Left renal cortex interstitium (tissue), 4 donors: Measurements from ENCODE around the gene SPTBN1. TPM values are rescaled to one million over a fixed set of nuclear protein-coding genes. Genes with fewer than 3 reads are reported as not detected.
"Not testable (repeated sequence)": the region's sequence is repeated elsewhere in the genome, so short reads cannot be mapped to it uniquely, and the experiment has no call there.

Experiments used
- DNase-seq, 4 donors: peaks; one replicate each; pipeline ENCODE4 v3.0.0-alpha.2; 2013; ENCODE audit warnings: low read depth in 4 of 4, low spot score in 2 of 4, missing footprints in 1 of 4
- polyA plus RNA-seq, 4 donors: library from polyadenylated mRNA; unstranded; fragments of 120-200 nt; gene quantifications; one replicate each; pipeline ENCODE4 v1.2.1, GENCODE V29; 2013; ENCODE audit not compliant: insufficient read length in 4 of 4

The SPTBN1 gene
- polyA plus RNA-seq, 4 donors: 215 to 262 (median 233) TPM

DNA sequence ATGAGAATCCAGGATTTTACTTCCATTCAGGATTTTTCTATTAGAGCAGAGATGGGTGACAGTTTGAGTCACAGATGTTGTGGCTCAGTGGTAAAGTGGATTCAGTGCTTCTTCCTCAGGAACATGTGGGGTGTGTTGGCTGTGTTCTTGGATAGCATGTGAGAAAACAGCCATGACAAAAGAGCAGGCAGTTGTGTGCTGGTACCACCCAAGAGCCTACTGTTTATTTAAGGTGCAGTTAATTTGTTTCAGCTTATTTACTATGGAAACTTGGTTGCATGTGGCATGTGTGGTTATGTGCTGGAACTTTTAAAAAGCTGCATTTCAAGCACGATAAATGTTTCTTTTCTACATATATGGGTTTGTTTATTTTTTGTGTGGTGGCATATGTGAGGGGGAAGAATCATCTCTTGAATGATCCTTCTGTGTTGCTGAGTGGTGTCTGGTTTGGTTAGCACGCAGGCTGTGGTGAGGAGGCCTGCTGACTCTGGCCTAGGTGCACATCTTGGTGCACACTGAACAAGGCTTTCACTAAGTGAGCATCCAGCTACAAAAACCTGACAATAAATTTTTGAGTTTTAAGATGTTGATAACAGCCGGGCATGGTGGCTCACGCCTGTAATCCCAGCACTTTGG is 67.3 kb downstream of the SPTBN1 start:
- no peak for DNase-seq

DNA sequence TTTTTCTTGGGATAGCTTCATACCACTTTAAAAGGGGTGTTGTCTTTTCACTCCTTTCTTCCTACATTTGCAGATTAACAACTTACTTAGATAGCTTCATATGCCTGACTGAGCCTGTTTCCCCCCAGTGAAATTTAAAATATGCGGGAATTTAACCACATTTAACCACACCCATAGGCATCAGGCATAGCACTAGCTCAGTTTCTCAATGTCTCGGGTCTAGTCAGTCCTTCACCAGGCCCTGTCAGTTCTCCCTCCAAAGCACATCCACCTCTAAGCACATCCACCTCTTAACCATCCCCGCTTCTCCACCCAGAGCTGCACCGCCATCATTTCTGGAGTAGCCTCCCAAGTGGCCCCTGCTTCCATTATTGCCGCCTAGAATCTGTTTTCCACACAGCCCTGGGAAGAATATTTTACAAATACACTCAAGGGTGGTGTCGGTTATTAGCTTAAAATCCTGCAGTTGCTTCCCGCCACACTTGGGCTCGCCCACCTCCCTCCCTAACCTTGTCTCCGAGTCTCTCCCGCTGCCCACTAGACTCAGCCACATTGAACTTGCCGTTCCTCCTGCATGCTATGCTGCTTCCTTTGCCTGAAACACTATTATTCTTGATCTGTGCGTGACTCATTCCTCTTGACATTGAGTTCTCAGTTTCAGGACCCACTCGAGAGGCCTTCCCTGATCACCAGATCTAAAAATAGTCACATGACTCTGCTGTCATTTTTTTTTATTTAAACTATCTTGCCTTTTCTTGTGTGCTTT is 68.3 kb downstream of the SPTBN1 start:
- no peak for DNase-seq

DNA sequence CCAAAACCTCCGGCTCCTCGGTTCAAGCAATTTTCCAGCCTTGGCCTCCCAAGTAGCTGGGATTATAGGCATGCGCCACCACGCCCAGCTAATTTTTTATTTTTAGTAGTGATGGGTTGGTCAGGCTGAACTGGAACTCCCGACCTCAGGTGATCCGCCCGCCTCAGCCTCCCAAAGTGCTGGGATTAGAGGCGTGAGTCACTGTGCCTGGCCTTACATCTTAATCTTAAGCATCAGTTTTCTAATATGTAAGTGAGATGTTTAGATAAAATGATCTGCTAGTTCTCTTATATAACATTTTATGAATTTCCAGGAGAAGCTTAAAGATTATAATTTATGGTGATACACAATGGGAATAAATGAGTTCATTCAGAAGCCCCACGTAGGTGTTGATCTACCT is 69.2 kb downstream of the SPTBN1 start:
- DNase-seq: no peak

DNA sequence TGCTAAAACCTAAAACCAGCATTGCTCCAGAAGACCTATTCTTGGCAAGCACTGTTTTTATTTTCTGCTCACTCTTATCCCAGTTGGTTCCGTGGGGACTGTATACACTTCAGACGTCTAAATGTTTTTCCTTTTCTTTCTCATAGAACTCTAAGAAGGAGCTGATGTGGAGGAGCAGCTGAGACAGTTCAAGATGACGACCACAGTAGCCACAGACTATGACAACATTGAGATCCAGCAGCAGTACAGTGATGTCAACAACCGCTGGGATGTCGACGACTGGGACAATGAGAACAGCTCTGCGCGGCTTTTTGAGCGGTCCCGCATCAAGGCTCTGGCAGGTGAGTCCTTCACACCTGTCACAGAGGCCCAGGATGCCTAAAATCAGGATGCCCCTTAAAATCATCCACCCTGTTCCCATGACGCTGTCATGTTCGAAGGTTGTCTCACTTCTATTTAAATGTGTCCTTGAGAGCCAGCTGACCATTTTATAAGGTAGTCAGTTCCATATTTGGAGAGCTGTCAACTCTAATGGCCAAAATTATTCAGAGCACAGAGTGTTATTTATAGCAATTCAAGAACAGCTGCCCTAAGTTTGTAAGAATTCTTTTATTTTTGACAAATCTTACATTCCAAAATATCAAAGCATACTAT is 70.2 kb downstream of the SPTBN1 start:
- DNase-seq: no peak

DNA sequence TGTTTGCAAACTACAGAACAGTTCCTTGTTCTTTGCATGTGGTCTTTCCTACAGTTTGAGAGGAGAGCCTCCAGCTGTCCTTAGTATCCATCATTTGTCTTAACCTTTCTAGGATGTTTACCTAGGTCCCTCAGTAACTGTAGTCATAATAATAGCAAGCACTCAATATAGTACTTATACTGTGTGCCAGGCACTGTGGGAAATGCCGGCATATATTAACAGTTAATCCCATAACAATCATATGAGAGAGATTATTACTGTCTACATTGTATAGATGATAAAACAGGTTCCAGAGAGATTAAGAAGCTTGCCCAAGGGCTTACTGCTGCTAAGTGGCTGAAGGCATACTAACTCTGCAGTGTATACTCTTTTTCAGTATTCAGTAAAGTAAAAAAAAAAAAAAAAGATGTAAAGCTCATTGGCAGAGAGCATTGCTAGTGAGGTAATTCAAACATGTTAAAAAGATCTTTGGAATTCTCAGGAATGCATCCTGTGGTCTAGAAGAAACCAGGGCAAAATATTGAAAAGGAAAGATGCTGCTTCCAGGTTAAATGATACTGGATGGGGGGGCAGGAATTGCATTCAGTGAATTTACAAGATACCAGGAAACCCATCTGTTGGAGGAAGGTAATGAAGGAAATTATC is 72.3 kb downstream of the SPTBN1 start:
- no peak for DNase-seq

DNA sequence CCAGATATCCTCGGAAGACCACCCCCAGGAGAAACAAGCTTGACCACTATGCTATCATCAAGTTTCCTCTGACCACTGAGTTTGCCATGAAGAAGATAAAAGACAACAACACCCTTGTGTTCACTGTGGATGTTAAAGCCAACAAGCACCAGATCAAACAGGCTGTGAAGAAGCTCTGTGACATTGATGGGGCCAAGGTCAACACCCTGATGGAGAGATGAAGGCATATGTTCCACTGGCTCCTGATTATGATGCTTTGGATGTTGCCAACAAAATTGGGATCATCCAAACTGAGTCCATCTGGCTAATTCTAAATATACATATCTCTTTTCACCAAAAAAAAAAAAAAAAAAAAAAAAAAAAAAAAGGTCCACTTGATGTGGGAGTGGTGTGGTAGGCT is 73.4 kb downstream of the SPTBN1 start:
- DNase-seq: not testable (repeated sequence)

DNA sequence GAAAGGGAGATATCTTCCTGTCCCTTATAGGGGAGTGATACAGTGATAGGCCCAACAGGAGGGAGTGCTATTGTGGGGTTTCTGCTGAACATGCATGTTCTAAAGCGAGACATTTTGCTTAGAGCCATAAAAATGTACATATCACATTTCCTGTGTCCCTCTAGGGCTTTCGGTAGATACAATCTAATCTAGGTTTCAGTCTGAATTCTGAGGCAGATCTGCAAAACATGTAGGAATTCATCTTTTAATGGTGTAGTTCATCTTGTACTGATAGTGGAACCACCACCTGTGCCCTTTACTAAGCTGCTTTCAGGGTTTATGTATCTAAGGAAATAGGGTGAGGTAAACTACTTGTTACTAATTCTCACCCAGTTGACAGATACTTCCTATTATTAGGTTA is 73.8 kb downstream of the SPTBN1 start:
- DNase-seq: no peak

DNA sequence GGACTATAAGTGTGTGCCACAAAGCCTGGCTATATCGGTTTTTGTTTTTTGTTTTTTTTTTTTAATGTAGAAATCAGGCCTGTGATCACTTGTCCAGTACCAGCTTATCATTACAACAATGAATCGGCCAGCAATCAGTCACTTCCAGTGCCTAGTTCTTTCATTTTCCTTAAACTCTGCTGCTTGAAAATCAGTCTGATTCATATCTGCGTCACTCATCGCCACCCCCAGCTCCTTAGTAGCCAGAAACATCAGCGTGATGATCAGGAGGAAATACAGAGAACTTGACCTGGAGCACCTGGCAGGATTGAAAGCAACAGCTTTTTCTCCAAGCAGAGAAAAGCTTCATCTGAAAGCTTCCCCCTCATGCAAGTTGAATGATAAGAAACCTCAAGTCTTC is 75.4 kb downstream of the SPTBN1 start:
- DNase-seq: no peak

DNA sequence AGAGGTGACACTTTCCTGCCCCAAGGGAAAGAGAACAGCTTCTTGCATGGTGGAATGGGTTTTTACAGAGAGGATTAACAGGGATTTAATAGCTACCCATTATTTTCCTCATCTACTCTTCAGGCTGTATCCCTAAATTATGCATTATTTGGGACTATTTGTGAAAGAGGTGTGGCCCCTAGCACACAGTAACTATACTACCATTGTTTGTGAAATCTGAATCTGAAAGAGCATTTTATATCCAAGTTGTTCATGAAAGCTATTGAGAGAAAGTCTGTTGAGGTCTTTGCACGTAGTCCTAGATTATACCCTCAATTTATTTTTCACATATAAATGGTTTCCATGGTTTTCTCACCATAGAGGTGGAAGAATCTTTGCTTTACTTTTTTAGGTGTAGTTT is 78.1 kb downstream of the SPTBN1 start:
- DNase-seq: no peak

DNA sequence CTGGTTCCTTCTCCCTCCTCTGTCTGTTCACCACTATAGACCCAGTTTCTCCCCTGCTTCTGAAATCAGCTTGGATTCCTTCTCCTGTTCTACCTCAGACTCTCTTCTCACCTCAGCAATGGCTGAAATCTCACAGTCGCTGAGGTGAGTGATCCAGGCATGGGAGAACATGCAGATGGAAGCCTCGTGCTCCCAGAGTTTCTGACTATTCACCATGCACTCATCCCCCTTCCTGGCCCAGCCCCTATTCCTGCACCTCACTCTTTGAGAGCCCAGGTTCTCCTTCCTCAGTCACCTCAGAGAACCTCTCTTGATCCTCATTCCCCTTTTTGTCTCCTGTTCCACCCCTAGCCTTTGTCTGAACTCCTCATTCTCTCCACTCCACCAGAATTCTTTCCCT is 78.5 kb downstream of the SPTBN1 start:
- DNase-seq: no peak

DNA sequence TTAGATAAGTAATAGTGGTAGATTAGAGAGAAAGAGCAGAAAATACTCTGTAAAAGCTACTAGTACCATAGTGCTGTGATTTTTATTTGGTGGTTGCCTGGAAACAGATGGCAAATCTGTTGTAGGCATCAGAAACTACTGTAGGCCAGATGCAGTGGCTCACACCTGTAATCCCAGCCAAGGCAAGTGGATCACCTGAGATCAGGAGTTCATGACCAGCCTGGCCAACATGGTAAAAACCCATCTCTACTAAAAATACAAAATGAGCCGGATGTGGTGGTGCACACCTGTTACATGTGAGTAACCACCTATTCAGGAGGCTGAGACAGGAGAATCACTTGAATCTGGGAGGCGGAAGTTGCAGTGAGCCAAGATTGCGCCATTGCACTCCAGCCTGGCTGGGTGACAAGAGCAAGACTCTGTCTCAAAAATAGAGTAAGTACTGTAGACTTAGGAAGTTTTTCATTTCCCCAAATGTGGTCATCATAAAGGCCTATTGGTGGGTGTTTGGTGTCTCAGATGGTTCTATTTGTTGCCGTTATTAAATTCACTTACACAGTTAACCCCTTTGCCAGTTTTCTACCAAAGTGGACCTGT is 79.6 kb downstream of the SPTBN1 start:
- no peak for DNase-seq

DNA sequence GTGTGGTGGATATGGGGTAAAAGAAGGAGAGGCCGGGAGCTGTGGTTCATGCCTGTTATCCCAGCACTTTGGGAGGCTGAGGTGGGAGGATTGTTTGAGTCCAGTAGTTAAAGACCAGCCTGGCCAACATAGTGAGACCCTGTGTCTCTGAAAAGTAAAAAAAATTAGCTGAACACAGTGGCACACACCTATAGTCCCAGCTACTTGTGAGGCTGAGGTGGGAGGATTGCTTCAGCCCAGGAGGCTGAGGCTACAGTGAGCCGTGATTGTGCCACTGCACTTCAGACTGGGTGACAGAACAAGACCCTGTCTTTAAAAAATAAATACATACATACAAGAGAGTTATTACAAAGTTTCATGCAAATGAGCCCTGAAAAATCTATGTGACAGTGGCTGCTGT is 80.6 kb downstream of the SPTBN1 start:
- no peak for DNase-seq

DNA sequence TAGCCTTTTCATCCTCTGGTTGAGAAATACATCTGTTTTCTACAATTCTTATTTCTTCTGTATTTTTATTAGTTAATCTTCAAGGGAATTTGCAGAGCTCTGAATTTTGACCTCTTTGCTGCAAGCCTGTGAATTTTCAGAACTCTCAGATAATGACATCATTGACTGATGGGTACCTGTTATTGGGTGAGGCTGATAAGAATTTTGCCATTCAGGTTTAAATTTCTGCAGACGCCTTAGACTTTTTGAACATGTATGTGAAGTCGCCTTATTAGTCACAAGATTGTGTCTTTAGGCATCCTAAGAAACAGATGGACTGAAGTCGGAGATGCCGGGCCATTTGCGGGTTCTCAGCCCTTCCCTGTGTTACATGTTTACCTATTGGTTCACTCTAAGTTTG is 82.4 kb downstream of the SPTBN1 start:
- no peak for DNase-seq

DNA sequence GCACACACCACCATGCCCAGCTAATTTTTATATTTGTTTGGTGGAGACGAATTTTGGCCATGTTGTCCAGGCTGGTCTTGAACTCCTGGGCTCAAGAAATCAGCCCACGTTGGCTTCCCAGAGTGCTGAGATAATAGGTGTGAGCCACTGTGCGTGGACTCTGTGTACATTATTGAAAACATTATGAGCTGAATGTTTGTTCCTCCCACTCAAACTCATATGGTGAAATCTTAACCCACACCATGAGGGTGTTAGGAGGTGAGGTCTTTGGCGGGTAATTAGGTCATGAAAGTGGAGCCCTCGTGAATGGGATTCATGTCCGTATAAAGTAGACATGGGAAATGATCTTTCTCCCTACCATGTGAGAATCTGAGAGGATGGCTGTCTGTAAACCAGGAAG is 83.6 kb downstream of the SPTBN1 start:
- DNase-seq: no peak

DNA sequence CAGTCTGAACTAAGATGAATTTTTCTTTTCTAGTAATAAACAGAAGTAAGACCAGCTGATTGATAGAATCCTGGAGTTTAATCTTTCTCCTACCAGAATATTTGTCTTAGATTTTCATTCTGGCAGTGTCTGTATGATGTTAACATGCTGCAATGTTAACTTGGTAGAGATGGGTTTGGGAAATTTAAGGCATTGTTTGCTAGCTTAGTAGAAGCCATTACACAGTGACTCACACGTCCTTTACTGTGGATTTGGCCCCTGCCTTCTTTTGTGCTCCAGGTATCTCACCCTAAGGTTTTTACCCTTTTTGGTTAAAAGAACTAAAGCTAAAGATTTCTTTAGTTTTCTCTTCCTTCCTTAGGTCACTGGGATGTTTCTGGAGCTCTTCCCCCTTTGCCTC is 84.1 kb downstream of the SPTBN1 start:
- DNase-seq: no peak

DNA sequence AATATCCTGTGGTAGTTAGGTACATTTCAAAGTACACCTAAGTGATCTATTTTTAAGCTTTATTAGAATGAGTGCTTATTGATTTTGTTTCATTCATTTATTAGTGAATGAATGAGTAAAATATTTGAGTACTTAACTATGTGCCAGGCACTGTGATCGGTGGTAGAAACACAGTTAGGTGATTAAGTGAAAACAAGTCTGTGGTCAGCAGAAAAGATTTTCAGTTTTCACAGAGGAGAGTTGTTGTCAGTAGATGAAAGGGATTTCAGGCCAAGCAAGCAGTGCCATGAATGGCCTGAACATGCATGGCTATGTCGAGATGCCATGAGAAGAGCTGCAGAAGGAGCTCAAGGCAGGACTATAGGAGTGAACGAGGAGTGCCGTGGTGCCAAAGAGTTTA is 85.9 kb downstream of the SPTBN1 start:
- DNase-seq: no peak

DNA sequence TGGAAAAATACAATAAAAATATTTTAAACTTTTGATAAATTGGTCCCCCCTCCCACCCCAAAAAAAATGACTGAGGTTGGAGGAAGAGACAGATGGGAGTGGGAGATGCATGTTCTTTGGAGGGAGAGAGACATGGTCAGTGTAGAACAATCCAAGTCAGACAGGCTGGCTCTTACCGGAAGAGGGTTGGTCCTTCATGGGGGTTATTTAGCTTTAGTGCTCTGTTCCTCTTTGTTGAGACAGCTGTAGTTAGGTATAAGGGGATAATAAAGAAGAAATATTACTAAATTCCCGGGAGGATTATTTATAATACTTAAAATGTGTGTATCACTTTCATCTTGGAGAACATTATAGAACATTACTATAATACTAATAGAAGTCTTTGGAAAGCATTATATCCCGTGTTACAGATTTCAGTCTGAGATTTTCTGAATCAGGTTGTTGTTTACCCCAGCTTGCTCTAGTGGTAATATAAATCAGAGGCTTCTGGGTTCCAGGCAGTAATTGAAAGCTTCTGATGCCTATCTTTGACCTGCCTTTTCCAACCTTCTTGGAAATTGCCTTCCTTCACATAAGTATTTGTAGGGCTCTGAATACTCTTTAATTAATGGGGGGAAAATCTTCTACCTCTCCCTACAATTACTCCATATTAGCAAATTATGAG is 87.7 kb downstream of the SPTBN1 start:
- no peak for DNase-seq

DNA sequence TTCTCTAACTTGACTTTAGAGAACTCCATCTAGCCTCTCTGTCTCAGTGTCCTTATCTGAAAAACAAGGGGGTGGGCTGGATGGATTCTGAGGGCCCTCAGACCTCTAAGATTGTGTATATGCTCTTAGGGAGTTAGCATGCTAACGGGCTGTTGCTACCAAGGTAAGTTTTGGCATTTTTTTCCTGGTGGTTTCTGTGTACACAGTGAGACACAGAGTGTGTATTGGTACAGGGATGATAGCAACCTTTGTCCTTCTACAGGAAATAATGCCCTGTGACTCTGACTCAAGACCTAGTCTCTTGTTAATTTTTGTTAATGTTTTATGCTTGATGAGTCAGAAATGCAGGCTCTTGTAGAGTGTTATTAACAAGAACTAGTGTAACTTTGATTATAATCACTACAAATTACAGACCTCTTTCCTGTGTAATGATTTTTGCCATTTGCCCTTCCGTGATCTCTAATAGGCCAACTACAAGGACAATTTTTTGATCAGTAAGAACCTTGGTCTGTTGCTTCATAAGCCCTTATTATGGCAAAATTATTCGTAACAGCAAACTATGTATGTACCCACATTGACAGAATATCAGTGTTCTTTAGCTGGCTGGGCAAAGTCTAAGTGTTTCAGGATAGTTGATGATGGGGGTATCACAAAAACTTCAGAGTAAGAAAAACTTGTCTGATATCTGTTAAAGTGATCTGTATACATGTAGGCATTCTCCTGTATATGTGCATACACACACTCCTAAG is 89.7 kb downstream of the SPTBN1 start:
- DNase-seq: no peak

DNA sequence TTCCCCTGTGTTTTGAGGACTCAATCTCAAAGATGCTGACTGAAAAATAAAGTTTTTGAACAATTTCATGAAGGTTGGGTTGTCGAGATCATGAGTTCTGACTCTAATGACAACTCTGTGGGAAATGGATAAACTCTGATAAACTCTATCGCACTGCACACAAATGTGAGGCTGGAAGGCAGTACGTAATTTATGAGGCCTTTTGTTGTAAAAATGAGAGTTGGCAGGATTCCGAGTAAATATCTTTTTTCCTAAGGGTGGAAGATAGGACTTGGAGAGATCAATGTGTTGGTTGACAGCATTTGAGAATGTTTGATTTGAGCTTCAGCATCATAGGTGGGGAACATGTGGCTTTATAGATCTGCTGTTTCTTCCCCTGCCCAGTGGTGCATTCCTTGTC is 90.4 kb downstream of the SPTBN1 start:
- DNase-seq: no peak
